Stomach (tissue), 9 donors: ENCODE results near the gene LGALS4. TPM values are rescaled to one million over a fixed set of nuclear protein-coding genes. Genes with fewer than 3 reads are reported as not detected.
"Not testable (repeated sequence)": the region's sequence is repeated elsewhere in the genome, so short reads cannot be mapped to it uniquely, and the experiment has no call there.

ENCODE experiments used
- DNase-seq, 2 donors: peaks; one replicate each; pipeline versions ENCODE4 v3.0.0 to v3.0.0-alpha.2; 2013 to 2019
- H3K27ac ChIP-seq, 5 donors: fragments of 200-600 bp in 4 of 5; sonication (generic) in 4 of 5; one replicate each; pipeline ENCODE4 v1.5.1; 2013 to 2019; ENCODE audit warnings: mild to moderate bottlenecking in 1 of 5, moderate library complexity in 1 of 5
- H3K27me3 ChIP-seq, 3 donors: fragments of 200-600 bp; sonication (generic); one replicate each; pipeline ENCODE4 v1.5.1; 2017 to 2019; ENCODE audit warnings: mixed run types in 1 of 3
- H3K36me3 ChIP-seq, 4 donors: fragments of 200-600 bp; sonication (generic); 1 replicate in 3 of 4; 2 replicates in 1 of 4; pipeline ENCODE4 v1.5.1; 2016 to 2019
- H3K4me1 ChIP-seq, 4 donors: fragments of 200-600 bp; sonication (generic); one replicate each; pipeline ENCODE4 v1.5.1; 2016 to 2019
- H3K4me3 ChIP-seq, 4 donors: fragments of 200-600 bp; sonication (generic) in 3 of 4; one replicate each; pipeline ENCODE4 v1.5.1; 2016 to 2019; ENCODE audit warnings: mild to moderate bottlenecking in 1 of 4
- H3K9me3 ChIP-seq, 4 donors: fragments of 200-600 bp; sonication (generic); one replicate each; pipeline ENCODE4 v1.5.1; 2016 to 2019
- CTCF ChIP-seq, 7 experiments: fragments of 450-650 bp in 4 of 7; fragments of 200-600 bp in 3 of 7; sonication (generic) in 3 of 7; IDR thresholded peaks; one replicate each; pipeline ENCODE4 v1.5.1; 2016 to 2019; ENCODE audit warnings: antibody characterized with exemption in 7 of 7, control low read depth in 2 of 7, mild to moderate bottlenecking in 1 of 7
- EP300 ChIP-seq: sonication (generic); formaldehyde crosslinking; IDR thresholded peaks from one replicate; pipeline ENCODE4 v1.6.1; 2017; ENCODE audit warnings: antibody characterized with exemption
- POLR2A ChIP-seq, 4 donors: fragments of 450-650 bp; IDR thresholded peaks; one replicate each; pipeline ENCODE4 v1.6.1; 2016; ENCODE audit warnings: antibody characterized with exemption in 4 of 4, control low read depth in 2 of 4, mild to moderate bottlenecking in 1 of 4, moderate library complexity in 1 of 4
- POLR2AphosphoS5 ChIP-seq, 3 donors: sonication (generic); formaldehyde crosslinking; IDR thresholded peaks; one replicate each; pipeline ENCODE4 v1.6.1; 2016; ENCODE audit warnings: antibody characterized with exemption in 3 of 3
- WGBS, 5 donors: extraction: QIAGEN DNeasy Blood & Tissue Kit in 3 of 5; methylation state at CpG; one replicate each; pipeline versions ENCODE4 v1.1.5 to v1.1.7; 2013 to 2018; 5-methylcytosine and 5-hydroxymethylcytosine counted together
- intact Hi-C: fragments of 100-400 bp; cut with DNase I; formaldehyde crosslinking; loops from one replicate; pipeline ENCODE4 v1.15.1; 2023; ENCODE audit warnings: low total_unique reads
- polyA plus RNA-seq, 3 donors: library from polyadenylated mRNA; stranded (reverse); fragments of 200-250 nt; gene quantifications; one replicate each; pipeline ENCODE4 v1.2.3, GENCODE V29; 2013
- total RNA-seq, 5 donors: library from RNA; depleted of rRNA; stranded (reverse); fragments of >200 nt; gene quantifications; one replicate each; pipeline versions ENCODE4 v1.1.0 to v1.2.3, GENCODE V29; 2014 to 2016
- donor health status: healthy with polysubstance abuse.
- donor health status: Bipolar disorder and iron deficiency.
- donor health status: healthy.

The LGALS4 gene
- total and polyA plus RNA-seq, 8 donors, result 23.5 to 1,765 (median 113) TPM

- Histone ChIP-seq H3K4me3 (no peak overlapping the region), H3K27me3 (no peaks in the 10 kb centered on the region), H3K36me3 (peaks cover 47 to 58% (median 56%) of the 10 kb centered on the region in 4 donors), H3K4me1 (peaks cover 47 to 77% (median 65%) of the 10 kb centered on the region in 4 donors), H3K9me3 (no peaks in the 10 kb centered on the region), H3K27ac (peak overlapping the region in 2 of 5 donors; percentile 78 to 97)
- TF ChIP-seq EP300 (no peak), CTCF (IDR thresholded peaks at IDR 0.05) (no peak), POLR2AphosphoS5 (IDR thresholded peaks at IDR 0.05) (no peak), POLR2A (IDR thresholded peaks at IDR 0.05) (no peak)
- no peak for DNase-seq
- intact Hi-C loops, result no loop called here
- WGBS, 5 donors, result 88 to 98% (median 96%) methylated on average over 4 of the region's 4 CpGs
Observed at GRCh38 chr19:38834104-38834490, 21.4 kb upstream of the LGALS4 start.

DNA sequence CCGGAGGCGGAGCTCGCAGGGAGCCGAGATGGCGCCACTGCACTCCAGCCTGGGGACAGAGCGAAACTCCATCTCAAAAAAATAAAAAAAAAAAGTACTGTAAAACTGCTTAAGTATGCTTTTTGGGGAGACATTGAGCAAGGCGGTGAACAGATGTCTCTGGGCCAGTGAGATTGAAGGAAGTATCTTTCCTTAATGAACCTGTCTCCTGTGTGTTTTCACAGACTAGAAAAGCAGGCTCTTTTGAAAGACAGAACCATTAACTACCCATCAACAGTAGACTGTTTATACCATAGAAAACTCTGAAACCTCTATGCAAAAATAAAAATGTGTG, 20.3 kb upstream of the LGALS4 start:
- H3K4me1 ChIP-seq, result peaks cover 36 to 77% (median 60%) of the 10 kb centered on the region in 4 donors
- WGBS, 5 donors, result 88 to 95% (median 91%) methylated on average over 7 of the region's 7 CpGs
- H3K9me3 ChIP-seq, result no peaks in the 10 kb centered on the region
- H3K27me3 ChIP-seq, result no peaks in the 10 kb centered on the region
- peaks cover 44 to 58% (median 56%) of the 10 kb centered on the region in 4 donors for H3K36me3 ChIP-seq
- peak overlapping the region in 4 of 5 donors; percentile 94 to 97 (median 96) for H3K27ac ChIP-seq
- intact Hi-C loops, result no loop called here
- H3K4me3 ChIP-seq, result no peak overlapping the region
- TF ChIP-seq EP300 (no peak), POLR2A (IDR thresholded peaks at IDR 0.05) (no peak), POLR2AphosphoS5 (IDR thresholded peaks at IDR 0.05) (no peak), CTCF (IDR thresholded peaks at IDR 0.05) (no peak)
- DNase-seq, result no peak

GRCh38 chr19:38831142-38831605, 18.4 kb upstream of the LGALS4 start:
- peaks cover 24 to 74% (median 56%) of the 10 kb centered on the region in 4 donors for H3K4me1 ChIP-seq
- peak; percentile 20 to 71 (median 25) for TF ChIP-seq POLR2AphosphoS5 (IDR thresholded peaks at IDR 0.05)
- TF ChIP-seq POLR2A (IDR thresholded peaks at IDR 0.05), result no peak
- peak; percentile 30 for TF ChIP-seq EP300
- peak; percentile 88 for DNase-seq
- H3K36me3 ChIP-seq, result peaks cover 27 to 57% (median 55%) of the 10 kb centered on the region in 4 donors
- intact Hi-C loops, result no loop called here
- H3K27me3 ChIP-seq, result no peaks in the 10 kb centered on the region
- 0 to 3% (median 1%) methylated on average over 5 to 16 of the region's 16 CpGs for WGBS, 5 donors
- peak overlapping the region; percentile 91 to 97 (median 96) for H3K27ac ChIP-seq
- H3K4me3 ChIP-seq, result peak overlapping the region; percentile 69 to 74 (median 73)
- H3K9me3 ChIP-seq, result no peaks in the 10 kb centered on the region

DNA sequence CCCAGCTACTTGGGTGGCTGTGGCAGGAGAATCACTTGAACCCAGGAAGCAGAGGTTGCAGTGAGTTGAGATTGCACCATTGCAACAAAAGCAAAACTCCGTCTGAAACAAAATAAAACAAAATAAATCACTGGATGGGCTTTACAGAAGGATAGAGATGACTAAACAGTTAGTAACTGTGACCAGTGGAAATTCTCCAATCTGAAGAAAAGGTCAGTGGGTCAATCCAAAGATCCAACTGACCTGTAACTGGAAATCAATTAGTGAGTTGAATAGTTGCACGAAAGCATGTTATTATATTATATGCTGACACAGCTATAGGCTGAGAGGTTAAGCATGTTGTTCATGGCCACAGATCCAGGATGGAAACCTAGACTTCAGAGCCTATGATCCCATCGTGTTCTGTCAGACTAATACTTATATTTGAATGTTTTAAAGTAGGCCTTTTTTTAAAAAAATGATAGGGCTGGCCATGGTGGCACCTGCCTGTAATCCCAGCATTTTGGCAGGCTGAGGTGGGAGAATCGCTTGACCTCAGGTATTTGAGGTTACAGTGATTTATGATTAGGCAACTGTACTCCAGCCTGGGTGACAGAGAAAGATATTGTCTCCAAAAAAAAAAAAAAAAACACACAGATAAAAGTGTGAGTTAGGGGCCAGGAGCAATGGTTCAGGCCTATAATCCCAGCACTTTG, 17.4 kb upstream of the LGALS4 start:
- peak overlapping the region in 4 of 5 donors; percentile 94 to 97 (median 96) for H3K27ac ChIP-seq
- TF ChIP-seq CTCF (IDR thresholded peaks at IDR 0.05) (no peak), EP300 (no peak), POLR2AphosphoS5 (IDR thresholded peaks at IDR 0.05) (no peak), POLR2A (IDR thresholded peaks at IDR 0.05) (no peak)

GRCh38 chr19:38829203-38829602, 16.5 kb upstream of the LGALS4 start:
- H3K9me3 ChIP-seq, H3K4me3 ChIP-seq, H3K27ac ChIP-seq, intact Hi-C loops, H3K27me3 ChIP-seq, DNase-seq: not testable (repeated sequence)
- 90 to 97% (median 95%) methylated on average over 7 of the region's 7 CpGs for WGBS, 5 donors
- Histone ChIP-seq H3K36me3 (peaks cover 25 to 63% (median 51%) of the 10 kb centered on the region in 4 donors), H3K4me1 (peaks cover 16 to 72% (median 49%) of the 10 kb centered on the region in 4 donors)

More for the DNA sequence above, 17.4 kb upstream of the LGALS4 start:
- DNase-seq, result no peak
- H3K4me3 ChIP-seq, result peak overlapping the region in 2 of 4 donors; percentile 72 to 74
- H3K9me3 ChIP-seq, result no peaks in the 10 kb centered on the region
- 71 to 77% (median 75%) methylated on average over 4 of the region's 4 CpGs for WGBS, 5 donors
- no peaks in the 10 kb centered on the region for H3K27me3 ChIP-seq
- H3K36me3 ChIP-seq, result peaks cover 25 to 57% (median 55%) of the 10 kb centered on the region in 4 donors
- peaks cover 16 to 74% (median 51%) of the 10 kb centered on the region in 4 donors for H3K4me1 ChIP-seq
- intact Hi-C loops, result no loop called here
